MM.1S (cell line): ENCODE results near the gene AGFG1.

Source experiments
- CTCF ChIP-seq: fragments of 300-600 bp; sonication (generic); IDR thresholded peaks from 2 replicates; pipeline ENCODE4 v1.5.1; 2016; ENCODE audit warnings: antibody characterized with exemption, low read length, mixed read lengths
- EZH2 ChIP-seq: fragments of 300-600 bp; sonication (generic); optimal IDR thresholded peaks from 2 replicates; pipeline ENCODE3; 2017; ENCODE audit warnings: low read depth, mild to moderate bottlenecking, antibody characterized with exemption, low read length, mixed read lengths
- EZH2phosphoT487 ChIP-seq: fragments of 300-600 bp; sonication (generic); IDR thresholded peaks from 2 replicates; pipeline ENCODE4 v1.6.1; 2018; ENCODE audit warnings: antibody characterized with exemption, low read length

- TF ChIP-seq CTCF (no peak), EZH2 (no peak), EZH2phosphoT487 (no peak)
Observed at GRCh38 chr2:227513113-227513512, 41.2 kb downstream of the AGFG1 start.
